Measurements from ENCODE around the gene FBXL13. TPM values are rescaled to one million over a fixed set of nuclear protein-coding genes. Genes with fewer than 3 reads are reported as not detected.
"Not testable (repeated sequence)": the region's sequence is repeated elsewhere in the genome, so short reads cannot be mapped to it uniquely, and the experiment has no call there.

Gene FBXL13
- total RNA-seq, 1 experiment from 2014 or later, result 0.43 TPM

DNA sequence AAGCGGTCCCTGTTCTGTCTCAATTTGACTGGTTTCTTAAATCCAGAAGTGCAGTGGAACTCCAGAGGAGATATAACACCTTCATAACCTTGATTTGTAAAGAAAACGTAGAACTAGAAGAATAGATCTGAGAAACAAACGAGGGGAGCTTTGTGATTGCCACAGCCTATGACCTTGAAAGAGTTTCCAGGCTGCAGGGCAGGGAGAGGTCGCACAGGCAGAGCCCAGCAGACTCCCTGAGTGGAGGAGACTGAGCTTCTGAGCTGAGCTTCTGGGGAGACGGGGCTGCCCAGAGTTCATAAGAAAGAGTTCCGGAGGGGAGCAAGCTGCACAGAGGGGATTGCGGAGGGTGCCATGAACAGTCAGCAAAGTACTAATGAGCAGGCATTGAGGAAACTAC is 268.0 kb downstream of the FBXL13 start:
- intact Hi-C loops (cut with micrococcal nuclease; ENCODE audit: unreplicated experiment), result no loop called here
- Mint-ChIP-seq H3K4me1 (ENCODE audit: low read depth, unreplicated experiment) (no peaks in the 10 kb centered on the region), H3K9me3 (ENCODE audit: unreplicated experiment) (peaks cover 27% of the 10 kb centered on the region), H3K27me3 (ENCODE audit: insufficient read depth, unreplicated experiment) (no peaks in the 10 kb centered on the region), H3K36me3 (ENCODE audit: insufficient read depth, unreplicated experiment) (no peaks in the 10 kb centered on the region), H3K4me3 (ENCODE audit: unreplicated experiment) (no peak overlapping the region), H3K27ac (ENCODE audit: unreplicated experiment) (no peak overlapping the region)
- no peaks in the 10 kb centered on the region for H3K27me3 ChIP-seq (replicated peaks; ENCODE audit: control insufficient read depth, insufficient read depth, low read length)
- ChIA-PET POLR2A (no interaction called here), CTCF (no interaction called here)
- H3K36me3 ChIP-seq (ENCODE audit: control insufficient read depth, insufficient read depth, low read length), result no peaks in the 10 kb centered on the region
- TF ChIP-seq CTCF (IDR thresholded peaks at IDR 0.05; ENCODE audit: insufficient read depth in 1 of 2, low read depth in 1 of 2, low read length in 1 of 2, severe bottlenecking in 1 of 2, unreplicated experiment in 1 of 2), result no peak
- no peak overlapping the region for H3K4me3 ChIP-seq (ENCODE audit: low read depth, low read length)
- no peak for DNase-seq
- H3K4me1 ChIP-seq, result no peaks in the 10 kb centered on the region
- BruUV-seq (replicated peaks), result no TSS peak
- H3K9me3 ChIP-seq, result no peaks in the 10 kb centered on the region

- POLR2A ChIA-PET; H3K4me3 ChIP-seq (ENCODE audit: low read depth, low read length); H3K4me1 ChIP-seq; BruUV-seq (replicated peaks); H3K36me3 Mint-ChIP-seq (ENCODE audit: insufficient read depth, unreplicated experiment); DNase-seq; intact Hi-C loops (cut with micrococcal nuclease; ENCODE audit: unreplicated experiment); H3K27ac Mint-ChIP-seq (ENCODE audit: unreplicated experiment); H3K27me3 ChIP-seq (replicated peaks; ENCODE audit: control insufficient read depth, insufficient read depth, low read length); H3K4me1 Mint-ChIP-seq (ENCODE audit: low read depth, unreplicated experiment); H3K9me3 ChIP-seq; H3K4me3 Mint-ChIP-seq (ENCODE audit: unreplicated experiment); H3K36me3 ChIP-seq (ENCODE audit: control insufficient read depth, insufficient read depth, low read length); H3K27me3 Mint-ChIP-seq (ENCODE audit: insufficient read depth, unreplicated experiment); CTCF ChIA-PET: not testable (repeated sequence)
- H3K9me3 Mint-ChIP-seq (ENCODE audit: unreplicated experiment), result peaks cover 11% of the 10 kb centered on the region
These were observed 278.5 kb downstream of the FBXL13 start for GRCh38 chr7:102795987-102796595.

DNA sequence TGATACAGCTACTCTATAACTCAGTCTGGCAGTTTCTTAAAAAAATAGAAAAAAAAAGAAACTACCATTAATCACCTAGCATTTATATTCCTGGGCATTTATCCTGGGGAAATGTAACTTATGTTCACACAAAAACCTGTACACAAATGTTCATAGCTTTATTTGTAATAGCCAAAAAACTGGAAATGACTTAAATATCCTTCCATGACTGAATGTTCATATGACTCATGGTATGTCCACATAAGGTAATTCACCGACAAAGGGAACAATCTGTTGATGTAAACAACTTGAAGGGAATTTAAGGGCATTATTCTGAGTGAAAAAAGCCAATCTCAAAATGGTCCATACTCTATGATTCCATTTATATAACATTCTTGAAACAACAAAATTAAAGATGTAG is 280.0 kb downstream of the FBXL13 start:
- H3K4me1 ChIP-seq; H3K4me1 Mint-ChIP-seq (ENCODE audit: low read depth, unreplicated experiment); H3K27me3 ChIP-seq (replicated peaks; ENCODE audit: control insufficient read depth, insufficient read depth, low read length); intact Hi-C loops (cut with micrococcal nuclease; ENCODE audit: unreplicated experiment); H3K9me3 Mint-ChIP-seq (ENCODE audit: unreplicated experiment); H3K27ac Mint-ChIP-seq (ENCODE audit: unreplicated experiment); H3K27me3 Mint-ChIP-seq (ENCODE audit: insufficient read depth, unreplicated experiment); H3K36me3 Mint-ChIP-seq (ENCODE audit: insufficient read depth, unreplicated experiment); H3K36me3 ChIP-seq (ENCODE audit: control insufficient read depth, insufficient read depth, low read length); POLR2A ChIA-PET; CTCF ChIA-PET; H3K9me3 ChIP-seq; BruUV-seq (replicated peaks); H3K4me3 Mint-ChIP-seq (ENCODE audit: unreplicated experiment); H3K4me3 ChIP-seq (ENCODE audit: low read depth, low read length); DNase-seq: not testable (repeated sequence)

DNA sequence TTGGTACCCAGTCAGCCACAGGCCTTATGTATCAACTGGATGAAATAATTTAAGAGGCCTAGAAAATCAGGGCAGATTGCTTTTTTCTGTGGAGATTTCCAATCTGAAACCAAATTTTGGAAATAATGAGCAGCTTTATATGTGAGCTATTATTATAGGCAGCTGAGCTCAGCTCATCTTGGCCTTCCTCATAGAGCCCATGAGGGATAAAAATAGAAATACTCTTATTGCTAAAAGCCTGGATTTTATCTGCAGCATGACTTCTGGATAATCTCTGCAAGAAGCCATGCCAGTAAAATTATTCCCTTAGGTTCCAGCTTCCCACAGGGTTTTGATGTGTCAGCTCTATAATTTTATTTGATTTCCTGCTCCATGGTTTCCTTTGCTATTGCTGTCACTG is 282.8 kb downstream of the FBXL13 start:
- H3K9me3 Mint-ChIP-seq (ENCODE audit: unreplicated experiment); intact Hi-C loops (cut with micrococcal nuclease; ENCODE audit: unreplicated experiment); H3K27ac Mint-ChIP-seq (ENCODE audit: unreplicated experiment); DNase-seq; H3K36me3 ChIP-seq (ENCODE audit: control insufficient read depth, insufficient read depth, low read length); H3K4me1 ChIP-seq; CTCF ChIA-PET; H3K36me3 Mint-ChIP-seq (ENCODE audit: insufficient read depth, unreplicated experiment); H3K27me3 Mint-ChIP-seq (ENCODE audit: insufficient read depth, unreplicated experiment); H3K4me3 ChIP-seq (ENCODE audit: low read depth, low read length); BruUV-seq (replicated peaks); H3K27me3 ChIP-seq (replicated peaks; ENCODE audit: control insufficient read depth, insufficient read depth, low read length); POLR2A ChIA-PET; H3K9me3 ChIP-seq; H3K4me1 Mint-ChIP-seq (ENCODE audit: low read depth, unreplicated experiment); H3K4me3 Mint-ChIP-seq (ENCODE audit: unreplicated experiment): not testable (repeated sequence)

DNA sequence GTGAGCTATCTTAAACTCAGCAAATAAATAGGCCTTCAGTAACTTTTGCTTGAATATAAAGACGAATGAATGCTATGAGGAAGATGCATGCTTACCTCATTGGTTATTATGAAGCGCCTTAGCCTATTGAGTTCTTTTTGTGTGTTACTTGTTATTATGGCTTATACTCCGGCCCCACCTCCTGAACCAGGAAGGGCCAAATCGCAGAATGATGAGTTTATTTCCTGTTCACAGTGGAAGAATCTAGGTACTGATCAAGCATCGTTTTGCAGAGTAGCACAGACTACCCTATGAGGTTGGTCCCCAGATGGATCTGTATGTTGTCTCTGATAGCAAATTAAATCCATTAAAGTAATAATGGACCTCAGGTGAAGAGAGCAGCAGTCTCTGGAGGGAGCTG is 283.2 kb downstream of the FBXL13 start:
- POLR2A ChIA-PET, CTCF ChIA-PET: not testable (repeated sequence)

GRCh38 chr7:102790364-102791100 is 284.1 kb downstream of the FBXL13 start:
- H3K9me3 Mint-ChIP-seq (ENCODE audit: unreplicated experiment); CTCF ChIA-PET; DNase-seq; H3K27me3 ChIP-seq (replicated peaks; ENCODE audit: control insufficient read depth, insufficient read depth, low read length); POLR2A ChIA-PET; BruUV-seq (replicated peaks); H3K27ac Mint-ChIP-seq (ENCODE audit: unreplicated experiment); H3K9me3 ChIP-seq; H3K27me3 Mint-ChIP-seq (ENCODE audit: insufficient read depth, unreplicated experiment); H3K36me3 ChIP-seq (ENCODE audit: control insufficient read depth, insufficient read depth, low read length); H3K4me3 ChIP-seq (ENCODE audit: low read depth, low read length); H3K4me3 Mint-ChIP-seq (ENCODE audit: unreplicated experiment); H3K4me1 ChIP-seq; intact Hi-C loops (cut with micrococcal nuclease; ENCODE audit: unreplicated experiment); H3K36me3 Mint-ChIP-seq (ENCODE audit: insufficient read depth, unreplicated experiment); H3K4me1 Mint-ChIP-seq (ENCODE audit: low read depth, unreplicated experiment): not testable (repeated sequence)

More for the DNA sequence above, 283.2 kb downstream of the FBXL13 start:
- H3K4me3 Mint-ChIP-seq (ENCODE audit: unreplicated experiment); H3K36me3 ChIP-seq (ENCODE audit: control insufficient read depth, insufficient read depth, low read length); DNase-seq; H3K27me3 Mint-ChIP-seq (ENCODE audit: insufficient read depth, unreplicated experiment); H3K4me1 Mint-ChIP-seq (ENCODE audit: low read depth, unreplicated experiment); H3K27me3 ChIP-seq (replicated peaks; ENCODE audit: control insufficient read depth, insufficient read depth, low read length); H3K9me3 ChIP-seq; intact Hi-C loops (cut with micrococcal nuclease; ENCODE audit: unreplicated experiment); BruUV-seq (replicated peaks); H3K4me3 ChIP-seq (ENCODE audit: low read depth, low read length); H3K36me3 Mint-ChIP-seq (ENCODE audit: insufficient read depth, unreplicated experiment); H3K27ac Mint-ChIP-seq (ENCODE audit: unreplicated experiment); H3K9me3 Mint-ChIP-seq (ENCODE audit: unreplicated experiment); H3K4me1 ChIP-seq: not testable (repeated sequence)

All from Caco-2 (cell line).